MM.1S (cell line): ENCODE results near the gene LNPEP.

Experiments
- CTCF ChIP-seq: fragments of 300-600 bp; sonication (generic); IDR thresholded peaks from 2 replicates; pipeline ENCODE4 v1.5.1; 2016; ENCODE audit warnings: antibody characterized with exemption, low read length, mixed read lengths
- EZH2 ChIP-seq: fragments of 300-600 bp; sonication (generic); optimal IDR thresholded peaks from 2 replicates; pipeline ENCODE3; 2017; ENCODE audit warnings: low read depth, mild to moderate bottlenecking, antibody characterized with exemption, low read length, mixed read lengths

DNA sequence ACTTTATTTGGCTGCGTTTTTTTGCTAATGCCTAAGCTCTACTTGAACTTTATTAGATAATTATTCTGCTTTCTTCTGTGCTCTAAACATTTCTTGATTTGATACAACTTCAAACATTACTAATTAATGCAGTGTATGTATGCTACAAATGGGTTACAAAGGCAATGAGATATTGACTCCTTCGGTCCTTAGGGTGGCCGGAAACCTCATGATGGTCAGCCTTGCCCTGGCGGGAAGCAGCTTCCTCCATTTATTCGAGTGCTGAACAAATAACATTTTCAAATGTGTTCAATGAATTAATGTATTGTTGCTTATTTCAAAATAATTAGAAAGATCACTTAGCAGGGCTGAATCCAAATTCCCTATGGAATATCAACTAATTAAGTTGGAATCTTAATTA is 3.9 kb upstream of the LNPEP start:
- TF ChIP-seq EZH2 (no peak), CTCF (no peak)
